ENCODE measurements around the gene MLXIP.

Gene MLXIP

GRCh38 chr12:122093098-122093883 is 14.7 kb downstream of the MLXIP start (continued):
- 0 out of 2 replicates have a peak, but pooled peaks have one; percentile 17 for TF ChIP-seq ZNF785 (tag by site-specific recombination; IDR thresholded peaks at IDR 0.05)
- TF ChIP-seq ZBTB1 (tag by site-specific recombination; IDR thresholded peaks at IDR 0.05), result no peak
- peak; percentile 24; the same call in 1 of the 2 replicates for TF ChIP-seq ZNF670 (tag by site-specific recombination; IDR thresholded peaks at IDR 0.05; ENCODE audit: low read depth)
- no peak for TF ChIP-seq REST (tag by site-specific recombination; IDR thresholded peaks at IDR 0.05)
- no peak for TF ChIP-seq ZNF274 (IDR thresholded peaks at IDR 0.05; ENCODE audit: low read length)
- TF ChIP-seq ZNF274 (tag by site-specific recombination; IDR thresholded peaks at IDR 0.05; ENCODE audit: borderline replicate concordance), result no peak
- 0 out of 2 replicates have a peak, but pooled peaks have one; percentile 7 for TF ChIP-seq SCRT1 (tag by site-specific recombination; IDR thresholded peaks at IDR 0.05; ENCODE audit: borderline replicate concordance)
- no peak for TF ChIP-seq TSHZ1 (tag by site-specific recombination; IDR thresholded peaks at IDR 0.05; ENCODE audit: borderline replicate concordance)
- no peak for TF ChIP-seq GLI2 (tag by site-specific recombination; IDR thresholded peaks at IDR 0.05; ENCODE audit: borderline replicate concordance, low read depth)
- TF ChIP-seq ELK4 (IDR thresholded peaks at IDR 0.05; ENCODE audit: borderline replicate concordance, low read depth, low read length), result no peak
- no peak for TF ChIP-seq ZNF324 (tag by site-specific recombination; IDR thresholded peaks at IDR 0.05)

- H3K4me1 ChIP-seq (ENCODE audit: control insufficient read depth, insufficient read depth, low read length), result peaks cover 11% of the 10 kb centered on the region
- H3K4me3 ChIP-seq (ENCODE audit: low read depth, low read length), result no peak overlapping the region
- ChIA-PET POLR2A (no interaction called here), CTCF (no interaction called here)
- no peak overlapping the region for H3K27ac ChIP-seq (ENCODE audit: extremely low read depth, low read depth, low read length)
- H3K36me3 ChIP-seq (ENCODE audit: control insufficient read depth in 2 of 2, insufficient read depth in 1 of 2, low read length in 2 of 2), result peaks cover 0 to 5% of the 10 kb centered on the region in 2 experiments; a peak in 2 of 3 replicates
- H3K9me3 ChIP-seq (ENCODE audit: control insufficient read depth, insufficient read depth, low read depth, low read length), result no peaks in the 10 kb centered on the region
- TF ChIP-seq ZNF112 (tag by site-specific recombination; IDR thresholded peaks at IDR 0.05), result no peak
- no peak for TF ChIP-seq ZNF2 (tag by site-specific recombination; IDR thresholded peaks at IDR 0.05)
- no peak for TF ChIP-seq ZNF350 (tag by site-specific recombination; IDR thresholded peaks at IDR 0.05)
- no peak for TF ChIP-seq ELK4 (IDR thresholded peaks at IDR 0.05; ENCODE audit: borderline replicate concordance, low read depth, low read length)
- TF ChIP-seq ZNF404 (tag by site-specific recombination; IDR thresholded peaks at IDR 0.05), result no peak
- no peak for TF ChIP-seq ZNF544 (tag by site-specific recombination; IDR thresholded peaks at IDR 0.05)
- peak; percentile 83; the same call in 1 of the 2 replicates for TF ChIP-seq EGR2 (tag by site-specific recombination; IDR thresholded peaks at IDR 0.05; ENCODE audit: low read depth)
- TF ChIP-seq, protein P1, sequence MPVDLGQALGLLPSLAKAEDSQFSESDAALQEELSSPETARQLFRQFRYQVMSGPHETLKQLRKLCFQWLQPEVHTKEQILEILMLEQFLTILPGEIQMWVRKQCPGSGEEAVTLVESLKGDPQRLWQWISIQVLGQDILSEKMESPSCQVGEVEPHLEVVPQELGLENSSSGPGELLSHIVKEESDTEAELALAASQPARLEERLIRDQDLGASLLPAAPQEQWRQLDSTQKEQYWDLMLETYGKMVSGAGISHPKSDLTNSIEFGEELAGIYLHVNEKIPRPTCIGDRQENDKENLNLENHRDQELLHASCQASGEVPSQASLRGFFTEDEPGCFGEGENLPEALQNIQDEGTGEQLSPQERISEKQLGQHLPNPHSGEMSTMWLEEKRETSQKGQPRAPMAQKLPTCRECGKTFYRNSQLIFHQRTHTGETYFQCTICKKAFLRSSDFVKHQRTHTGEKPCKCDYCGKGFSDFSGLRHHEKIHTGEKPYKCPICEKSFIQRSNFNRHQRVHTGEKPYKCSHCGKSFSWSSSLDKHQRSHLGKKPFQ (tag by site-specific recombination; IDR thresholded peaks at IDR 0.05), result peak; percentile 42
- TF ChIP-seq ZBTB21 (tag by site-specific recombination; IDR thresholded peaks at IDR 0.05), result no peak
- TF ChIP-seq ZNF24 (tag by site-specific recombination; IDR thresholded peaks at IDR 0.05), result no peak
- TF ChIP-seq, protein P2, sequence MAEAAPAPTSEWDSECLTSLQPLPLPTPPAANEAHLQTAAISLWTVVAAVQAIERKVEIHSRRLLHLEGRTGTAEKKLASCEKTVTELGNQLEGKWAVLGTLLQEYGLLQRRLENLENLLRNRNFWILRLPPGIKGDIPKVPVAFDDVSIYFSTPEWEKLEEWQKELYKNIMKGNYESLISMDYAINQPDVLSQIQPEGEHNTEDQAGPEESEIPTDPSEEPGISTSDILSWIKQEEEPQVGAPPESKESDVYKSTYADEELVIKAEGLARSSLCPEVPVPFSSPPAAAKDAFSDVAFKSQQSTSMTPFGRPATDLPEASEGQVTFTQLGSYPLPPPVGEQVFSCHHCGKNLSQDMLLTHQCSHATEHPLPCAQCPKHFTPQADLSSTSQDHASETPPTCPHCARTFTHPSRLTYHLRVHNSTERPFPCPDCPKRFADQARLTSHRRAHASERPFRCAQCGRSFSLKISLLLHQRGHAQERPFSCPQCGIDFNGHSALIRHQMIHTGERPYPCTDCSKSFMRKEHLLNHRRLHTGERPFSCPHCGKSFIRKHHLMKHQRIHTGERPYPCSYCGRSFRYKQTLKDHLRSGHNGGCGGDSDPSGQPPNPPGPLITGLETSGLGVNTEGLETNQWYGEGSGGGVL (tag by site-specific recombination; IDR thresholded peaks at IDR 0.05), result no peak; the same call in 1 of the 2 replicates
- TF ChIP-seq ZNF670 (tag by site-specific recombination; IDR thresholded peaks at IDR 0.05; ENCODE audit: low read depth), result no peak
- no peak for TF ChIP-seq ZNF121 (tag by site-specific recombination; IDR thresholded peaks at IDR 0.05)
Measured at GRCh38 chr12:122094137-122094734, 15.7 kb downstream of the MLXIP start.

Data from HEK293 (cell line).